ENCODE measurements around the gene FDXR.

DNA sequence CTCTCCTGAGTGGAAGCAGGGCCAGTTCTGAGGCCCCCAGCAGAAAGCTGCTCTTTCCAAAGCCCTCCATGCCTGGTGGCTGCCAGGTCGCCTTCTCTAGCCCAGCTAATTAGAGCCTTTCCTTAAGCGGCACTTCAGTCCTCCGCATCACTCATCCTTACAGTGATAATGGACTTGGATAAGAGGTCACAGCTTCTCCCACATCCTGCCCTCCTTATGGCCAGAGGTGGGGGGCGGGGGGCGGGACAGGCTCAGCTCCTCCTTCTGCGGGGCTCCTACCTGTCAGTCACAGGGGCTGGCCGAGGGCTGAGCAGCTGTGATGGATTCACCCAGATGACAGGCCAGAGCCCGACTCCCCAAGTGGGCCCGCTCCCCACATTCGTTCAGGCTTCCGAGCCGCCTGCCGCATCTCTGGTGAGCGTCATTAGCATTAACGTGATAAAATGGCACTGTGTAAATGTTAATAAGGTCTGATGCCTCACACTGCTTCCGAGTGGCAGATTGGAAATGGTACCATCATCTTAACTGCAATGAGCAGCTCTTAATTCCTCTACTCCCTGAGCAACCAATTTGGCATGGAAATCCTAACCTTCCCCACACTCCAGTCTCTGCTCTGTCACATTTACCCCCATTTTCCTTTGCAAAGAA lies 54.4 kb downstream of the FDXR start:
- no peak for TF ChIP-seq CTCF (IDR thresholded peaks at IDR 0.05)
- no peak for TF ChIP-seq POLR2A (IDR thresholded peaks at IDR 0.05)
